Epidermal melanocyte (primary cell): ENCODE measurements around the gene WFDC6.
A peak's percentile ranks its signal among the peaks of the same experiment; 100 is the strongest.
"Not testable (repeated sequence)": the region's sequence is repeated elsewhere in the genome, so short reads cannot be mapped to it uniquely, and the experiment has no call there.

Experiments
- DNase-seq: peaks from one replicate; pipeline ENCODE4 v3.0.0; 2011; ENCODE audit warnings: low spot score; ENCODE audit not compliant: insufficient read length

Gene WFDC6

GRCh38 chr20:45539382-45539781, at the start of gene WFDC6:
WFDC6 (minus strand) TSS chr20:45539482; CDS start chr20:45539407, 75 bp downstream.
- DNase-seq, result no peak

- no peak for DNase-seq
These were observed 49.5 kb upstream of the WFDC6 start for GRCh38 chr20:45588800-45589199.

- not testable (repeated sequence) for DNase-seq
These were observed 46.7 kb upstream of the WFDC6 start for GRCh38 chr20:45585986-45586385.

GRCh38 chr20:45584294-45584693, 45.0 kb upstream of the WFDC6 start:
- DNase-seq, result not testable (repeated sequence)

- DNase-seq, result no peak
These were observed 44.2 kb upstream of the WFDC6 start for GRCh38 chr20:45583502-45583901.

GRCh38 chr20:45581702-45582101, 42.4 kb upstream of the WFDC6 start:
- DNase-seq, result no peak

- DNase-seq, result no peak
These were observed 39.9 kb upstream of the WFDC6 start, which contains the start of gene WFDC8 for GRCh38 chr20:45579184-45579583. WFDC8 (minus strand) TSS chr20:45579284; CDS start chr20:45579247, 37 bp downstream.

- no peak for DNase-seq
These were observed 38.9 kb upstream of the WFDC6 start for GRCh38 chr20:45578231-45578630.

GRCh38 chr20:45576995-45577394, 37.7 kb upstream of the WFDC6 start:
- no peak for DNase-seq

GRCh38 chr20:45575931-45576330, 36.6 kb upstream of the WFDC6 start:
- no peak for DNase-seq

- not testable (repeated sequence) for DNase-seq
These were observed 30.4 kb upstream of the WFDC6 start for GRCh38 chr20:45569650-45570049.

- no peak for DNase-seq
These were observed 25.5 kb upstream of the WFDC6 start for GRCh38 chr20:45564760-45565276.

- DNase-seq, result no peak
These were observed 15.9 kb upstream of the WFDC6 start for GRCh38 chr20:45555198-45555597.

- DNase-seq, result no peak
These were observed 13.2 kb upstream of the WFDC6 start for GRCh38 chr20:45552456-45552855.

- DNase-seq, result no peak
These were observed 11.5 kb upstream of the WFDC6 start for GRCh38 chr20:45550765-45551164.

GRCh38 chr20:45548410-45548809, 9.1 kb upstream of the WFDC6 start:
- no peak for DNase-seq

- no peak for DNase-seq
These were observed 8.0 kb upstream of the WFDC6 start, which contains the start of gene EPPIN for GRCh38 chr20:45547206-45547770. EPPIN (minus strand) TSS chr20:45547401; CDS start chr20:45547357, 44 bp downstream.

GRCh38 chr20:45545754-45546453, 6.6 kb upstream of the WFDC6 start:
- DNase-seq, result peak; percentile 52

- no peak for DNase-seq
These were observed 6.1 kb upstream of the WFDC6 start for GRCh38 chr20:45545351-45545750.

- no peak for DNase-seq
These were observed 978 bp downstream of the WFDC6 start for GRCh38 chr20:45538209-45538799.

- DNase-seq, result no peak
These were observed 12.0 kb downstream of the WFDC6 start for GRCh38 chr20:45527294-45527693.

GRCh38 chr20:45523821-45524220, 15.5 kb downstream of the WFDC6 start:
- no peak for DNase-seq
